CD14-positive monocyte (primary cell): Measurements from ENCODE around the gene HNRNPUL1. TPM values are rescaled to one million over a fixed set of nuclear protein-coding genes. Genes with fewer than 3 reads are reported as not detected.

Experiments used
- DNase-seq, 3 donors: peaks; one replicate each; pipeline ENCODE4 v3.0.0-alpha.2; 2011 to 2022
- H2AFZ ChIP-seq: 2 replicates; pipeline ENCODE4 v1.6.0; 2012; ENCODE audit warnings: mild to moderate bottlenecking, low read depth, low read length, inconsistent platforms; ENCODE audit not compliant: insufficient read depth, poor library complexity, severe bottlenecking
- H3K27ac ChIP-seq, 2 donors: 1 replicate in 1 of 2; 2 replicates in 1 of 2; pipeline ENCODE4 v1.5.1; 2012 to 2013; ENCODE audit warnings: low read length in 2 of 2, control low read depth in 1 of 2, inconsistent platforms in 1 of 2, low read depth in 1 of 2, mild to moderate bottlenecking in 1 of 2
- H3K27me3 ChIP-seq, 2 donors: one replicate each; pipeline versions ENCODE4 v1.6.0 to v1.6.1; 2011 to 2013; ENCODE audit warnings: low read length in 2 of 2; ENCODE audit not compliant: control insufficient read depth in 2 of 2, insufficient read depth in 2 of 2
- H3K36me3 ChIP-seq, 2 donors: replicated peaks in 1 of 2; 1 replicate in 1 of 2; 2 replicates in 1 of 2; pipeline versions ENCODE4 v1.5.1 to v1.6.1; 2012 to 2013; ENCODE audit warnings: low read length in 2 of 2, control low read depth in 1 of 2, inconsistent platforms in 1 of 2, mild to moderate bottlenecking in 1 of 2; ENCODE audit not compliant: insufficient read depth in 2 of 2, control insufficient read depth in 1 of 2
- H3K4me1 ChIP-seq, 2 donors: 1 replicate in 1 of 2; 2 replicates in 1 of 2; pipeline versions ENCODE4 v1.5.1 to v1.6.1; 2012 to 2013; ENCODE audit warnings: low read length in 2 of 2, control low read depth in 1 of 2, inconsistent platforms in 1 of 2, mild to moderate bottlenecking in 1 of 2, moderate library complexity in 1 of 2; ENCODE audit not compliant: insufficient read depth in 2 of 2, control insufficient read depth in 1 of 2
- H3K4me2 ChIP-seq: replicated peaks from 2 replicates; pipeline ENCODE3; 2012; ENCODE audit warnings: low read length, moderate library complexity, mild to moderate bottlenecking; ENCODE audit not compliant: poor library complexity, severe bottlenecking; ENCODE audit errors: extremely low read depth
- H3K4me3 ChIP-seq, 3 experiments: fragments of 200-600 bp in 1 of 3; sonication (generic) in 1 of 3; replicated peaks in 1 of 3; 1 replicate in 2 of 3; 2 replicates in 1 of 3; pipeline ENCODE4 v1.5.1; 2011 to 2013; ENCODE audit warnings: low read length in 3 of 3, mild to moderate bottlenecking in 3 of 3, control low read depth in 2 of 3, low read depth in 2 of 3, inconsistent platforms in 1 of 3, moderate library complexity in 1 of 3
- H3K79me2 ChIP-seq: 2 replicates; pipeline ENCODE4 v1.6.0; 2012; ENCODE audit warnings: mild to moderate bottlenecking, control low read depth, inconsistent platforms, low read length, moderate library complexity; ENCODE audit not compliant: insufficient read depth
- H3K9ac ChIP-seq: 2 replicates; pipeline ENCODE4 v1.6.0; 2017; ENCODE audit warnings: low read length, mild to moderate bottlenecking; ENCODE audit not compliant: insufficient read depth, poor library complexity, severe bottlenecking
- H3K9me3 ChIP-seq, 2 donors: replicated peaks in 1 of 2; 1 replicate in 1 of 2; 2 replicates in 1 of 2; pipeline versions ENCODE4 v1.5.1 to v1.6.1; 2012 to 2013; ENCODE audit warnings: low read length in 2 of 2, control low read depth in 1 of 2; ENCODE audit not compliant: control insufficient read depth in 1 of 2, insufficient read depth in 1 of 2
- H4K20me1 ChIP-seq: 2 replicates; pipeline ENCODE4 v1.6.0; 2012; ENCODE audit warnings: mild to moderate bottlenecking, low read length, control low read depth, moderate library complexity; ENCODE audit not compliant: insufficient read depth
- H3K27ac Mint-ChIP-seq, 7 donors: one replicate each; pipeline ENCODE4 v1.8.0; 2020; ENCODE audit warnings: mild to moderate bottlenecking in 7 of 7, mixed read lengths in 7 of 7, moderate library complexity in 6 of 7, inconsistent platforms in 2 of 7
- H3K27me3 Mint-ChIP-seq, 3 donors: one replicate each; pipeline ENCODE4 v1.8.0; 2021 to 2022; ENCODE audit warnings: low read depth in 3 of 3, mild to moderate bottlenecking in 3 of 3, mixed read lengths in 3 of 3, moderate library complexity in 3 of 3, inconsistent platforms in 1 of 3
- H3K36me3 Mint-ChIP-seq, 2 donors: one replicate each; pipeline ENCODE4 v1.8.0; 2020; ENCODE audit warnings: mixed read lengths in 2 of 2, inconsistent platforms in 1 of 2, mild to moderate bottlenecking in 1 of 2
- H3K4me1 Mint-ChIP-seq: one replicate; pipeline ENCODE4 v1.8.0; 2020; ENCODE audit warnings: mild to moderate bottlenecking, mixed read lengths
- H3K4me3 Mint-ChIP-seq, 2 donors: one replicate each; pipeline ENCODE4 v1.8.0; 2020; ENCODE audit warnings: mild to moderate bottlenecking in 2 of 2, mixed read lengths in 2 of 2, moderate library complexity in 1 of 2
- H3K9me3 Mint-ChIP-seq, 7 donors: one replicate each; pipeline ENCODE4 v1.8.0; 2020 to 2022; ENCODE audit warnings: mixed read lengths in 7 of 7, mild to moderate bottlenecking in 6 of 7, moderate library complexity in 6 of 7, inconsistent platforms in 2 of 7
- WGBS: methylation state at CpG from one replicate; pipeline ENCODE4 v1.1.5; 2013; ENCODE audit warnings: missing lambda C conversion rate; ENCODE audit not compliant: insufficient coverage; 5-methylcytosine and 5-hydroxymethylcytosine counted together
- intact Hi-C, 2 donors: fragments of 100-400 bp; cut with micrococcal nuclease; formaldehyde crosslinking; loops; one replicate each; pipeline versions ENCODE4 v1.15.0 to v1.15.1; 2023
- polyA plus RNA-seq, 3 donors: library from polyadenylated mRNA; depleted of rRNA in 1 of 3; unstranded in 2 of 3; stranded (reverse) in 1 of 3; fragments of 300-500 nt in 2 of 3; fragments of >200 nt in 1 of 3; fragmentation: Illumina TruSeq in 2 of 3; gene quantifications; 1 replicate in 2 of 3; 2 replicates in 1 of 3; pipeline ENCODE4 v1.2.3, GENCODE V29; 2012 to 2021
- TF ChIP-seq, protein P1 (sequence below): fragments of 200-600 bp; IDR thresholded peaks from one replicate; pipeline ENCODE4 v1.8.0; 2022; ENCODE audit warnings: antibody characterized with exemption, mild to moderate bottlenecking

Gene HNRNPUL1
- polyA plus RNA-seq, 3 donors, result 22.6 to 55.3 (median 30.3) TPM

DNA sequence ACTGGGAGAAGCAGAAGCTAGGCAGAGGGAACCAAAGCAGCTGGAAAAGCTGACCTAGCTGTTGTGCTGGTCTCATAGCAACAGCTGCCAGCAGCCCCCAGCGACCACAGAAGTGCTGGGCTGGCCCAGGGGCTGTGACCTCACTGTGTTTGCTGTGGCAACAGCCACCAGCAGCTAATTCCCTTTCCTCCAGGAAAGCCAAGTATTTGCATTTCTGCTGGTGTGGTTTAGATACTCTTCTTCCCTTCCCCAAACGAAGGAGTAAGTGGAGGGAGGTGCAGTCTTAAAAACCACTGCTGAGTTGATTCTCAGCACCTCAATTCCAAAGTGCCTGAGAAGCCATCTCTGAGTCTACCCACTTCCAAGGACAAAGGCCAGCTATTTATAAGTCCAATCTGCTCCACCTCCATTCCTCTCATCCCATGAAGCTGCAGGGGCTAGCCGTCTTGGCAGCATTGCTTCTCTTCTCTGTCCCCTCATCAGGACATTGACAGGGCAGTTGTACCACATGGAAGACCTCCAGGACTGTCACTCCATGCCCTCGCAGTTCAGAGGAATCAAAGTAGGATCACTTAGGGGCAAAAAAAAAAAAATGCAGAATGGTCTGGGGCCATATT lies 34.3 kb downstream of the HNRNPUL1 start:
- H3K4me3 ChIP-seq, result no peak overlapping the region
- Mint-ChIP-seq H3K36me3 (peaks cover 88 to 99% of the 10 kb centered on the region in 2 donors), H3K4me3 (no peak overlapping the region), H3K4me1 (peaks cover 41% of the 10 kb centered on the region), H3K27ac (peak overlapping the region; percentile 81 to 96 (median 90)), H3K9me3 (no peaks in the 10 kb centered on the region), H3K27me3 (no peaks in the 10 kb centered on the region)
- H3K9me3 ChIP-seq, result no peaks in the 10 kb centered on the region
- peak; percentile 38 to 50 (median 40) for DNase-seq
- H3K79me2 ChIP-seq, result peaks cover 61% of the 10 kb centered on the region
- H3K36me3 ChIP-seq, result peaks cover 95 to 98% of the 10 kb centered on the region in 2 donors
- H3K9ac ChIP-seq, result no peak overlapping the region
- no peak overlapping the region for H3K4me2 ChIP-seq
- TF ChIP-seq, protein P1, sequence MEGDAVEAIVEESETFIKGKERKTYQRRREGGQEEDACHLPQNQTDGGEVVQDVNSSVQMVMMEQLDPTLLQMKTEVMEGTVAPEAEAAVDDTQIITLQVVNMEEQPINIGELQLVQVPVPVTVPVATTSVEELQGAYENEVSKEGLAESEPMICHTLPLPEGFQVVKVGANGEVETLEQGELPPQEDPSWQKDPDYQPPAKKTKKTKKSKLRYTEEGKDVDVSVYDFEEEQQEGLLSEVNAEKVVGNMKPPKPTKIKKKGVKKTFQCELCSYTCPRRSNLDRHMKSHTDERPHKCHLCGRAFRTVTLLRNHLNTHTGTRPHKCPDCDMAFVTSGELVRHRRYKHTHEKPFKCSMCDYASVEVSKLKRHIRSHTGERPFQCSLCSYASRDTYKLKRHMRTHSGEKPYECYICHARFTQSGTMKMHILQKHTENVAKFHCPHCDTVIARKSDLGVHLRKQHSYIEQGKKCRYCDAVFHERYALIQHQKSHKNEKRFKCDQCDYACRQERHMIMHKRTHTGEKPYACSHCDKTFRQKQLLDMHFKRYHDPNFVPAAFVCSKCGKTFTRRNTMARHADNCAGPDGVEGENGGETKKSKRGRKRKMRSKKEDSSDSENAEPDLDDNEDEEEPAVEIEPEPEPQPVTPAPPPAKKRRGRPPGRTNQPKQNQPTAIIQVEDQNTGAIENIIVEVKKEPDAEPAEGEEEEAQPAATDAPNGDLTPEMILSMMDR, result no peak
- H3K27me3 ChIP-seq, result no peaks in the 10 kb centered on the region
- peaks cover 12 to 24% of the 10 kb centered on the region in 2 donors for H3K4me1 ChIP-seq
- no peak overlapping the region for H2AFZ ChIP-seq
- H4K20me1 ChIP-seq, result peaks cover 94% of the 10 kb centered on the region
- 33% methylated on average over 2 of the region's 4 CpGs for WGBS
- intact Hi-C loops, result no loop called here
- peak overlapping the region; percentile 34 to 77 for H3K27ac ChIP-seq

GRCh38 chr19:41299046-41299754 lies 35.0 kb downstream of the HNRNPUL1 start:
- H3K9me3 ChIP-seq, result no peaks in the 10 kb centered on the region
- peaks cover 62% of the 10 kb centered on the region for H3K79me2 ChIP-seq
- DNase-seq, result no peak
- H3K27me3 ChIP-seq, result no peaks in the 10 kb centered on the region
- H2AFZ ChIP-seq, result no peak overlapping the region
- H3K9ac ChIP-seq, result no peak overlapping the region
- peaks cover 95 to 98% of the 10 kb centered on the region in 2 donors for H3K36me3 ChIP-seq
- peak overlapping the region; percentile 7 to 89 (median 81) for H3K27ac Mint-ChIP-seq
- peaks cover 88 to 99% of the 10 kb centered on the region in 2 donors for H3K36me3 Mint-ChIP-seq
- no peaks in the 10 kb centered on the region for H3K9me3 Mint-ChIP-seq
- peak overlapping the region in 1 of 2 donors; percentile 77 for H3K27ac ChIP-seq
- WGBS, result 59% methylated on average over 8 of the region's 10 CpGs
- no peaks in the 10 kb centered on the region for H3K27me3 Mint-ChIP-seq
- H3K4me3 ChIP-seq, result no peak overlapping the region
- TF ChIP-seq, protein P1, result no peak
- H3K4me3 Mint-ChIP-seq, result no peak overlapping the region
- intact Hi-C loops, result no loop called here
- H3K4me1 Mint-ChIP-seq, result peaks cover 41% of the 10 kb centered on the region
- peaks cover 94% of the 10 kb centered on the region for H4K20me1 ChIP-seq
- no peak overlapping the region for H3K4me2 ChIP-seq
- H3K4me1 ChIP-seq, result peaks cover 12 to 24% of the 10 kb centered on the region in 2 donors
